H1 (cell line): ENCODE data around the gene STAT5A. TPM values are rescaled to one million over a fixed set of nuclear protein-coding genes. Genes with fewer than 3 reads are reported as not detected.

Experiments used
- CTCF ChIA-PET: fragments of 300-600 bp; sonication (Branson Sonifier 250); formaldehyde crosslinking; loops from one replicate; lab custom pipeline; 2021; ENCODE audit not compliant: partially characterized antibody; lab: Charles Lee
- POLR2A ChIA-PET: fragments of 300-600 bp; sonication (Branson Sonifier 250); formaldehyde crosslinking; loops from one replicate; lab custom pipeline; 2021; ENCODE audit warnings: inconsistent platforms; ENCODE audit not compliant: partially characterized antibody; lab: Charles Lee
- DNase-seq, 2 experiments: peaks; one replicate each; pipeline versions ENCODE4 v3.0.0 to v3.0.0-alpha.2; 2010 to 2022; ENCODE audit warnings: low spot score in 2 of 2, low read depth in 1 of 2, mixed read lengths in 1 of 2
- FAIRE-seq: peaks from 2 replicates; lab custom pipeline; 2011; peaks lifted over from hg19 to GRCh38; lab: Jason Lieb, UNC
- H2AFZ ChIP-seq: 2 replicates; pipeline ENCODE4 v1.8.1; 2012; ENCODE audit warnings: low read length, inconsistent platforms
- H2AK5ac ChIP-seq: 2 replicates; pipeline ENCODE4 v1.6.1; 2013; ENCODE audit warnings: low read depth, low read length
- H2BK120ac ChIP-seq: replicated peaks from 2 replicates; pipeline ENCODE3; 2013; ENCODE audit warnings: low read depth, low read length, inconsistent platforms
- H2BK12ac ChIP-seq: 2 replicates; pipeline ENCODE4 v1.6.1; 2013; ENCODE audit warnings: low read depth, low read length
- H2BK15ac ChIP-seq: 2 replicates; pipeline ENCODE4 v1.6.1; 2013; ENCODE audit warnings: low read length
- H2BK20ac ChIP-seq: 2 replicates; pipeline ENCODE4 v1.6.1; 2013; ENCODE audit warnings: low read length
- H2BK5ac ChIP-seq: 2 replicates; pipeline ENCODE4 v1.6.1; 2013; ENCODE audit warnings: low read depth, low read length
- H3K14ac ChIP-seq: 2 replicates; pipeline ENCODE4 v1.6.1; 2013; ENCODE audit warnings: inconsistent platforms; ENCODE audit not compliant: insufficient read length
- H3K18ac ChIP-seq: 2 replicates; pipeline ENCODE4 v1.6.1; 2013; ENCODE audit warnings: low read length; ENCODE audit errors: extremely low read depth
- H3K23ac ChIP-seq: 2 replicates; pipeline ENCODE4 v1.6.1; 2013; ENCODE audit warnings: inconsistent platforms; ENCODE audit not compliant: insufficient read length
- H3K23me2 ChIP-seq: 2 replicates; pipeline ENCODE4 v1.6.1; 2013; ENCODE audit warnings: low read depth, low read length
- H3K27ac ChIP-seq: 2 replicates; pipeline ENCODE4 v1.6.1; 2011; ENCODE audit warnings: low read depth, low read length, inconsistent platforms
- H3K27me3 ChIP-seq, 4 experiments: replicated peaks in 1 of 4; 1 replicate in 1 of 4; 2 replicates in 3 of 4; pipeline versions ENCODE4 v1.6.1 to v1.8.1; 2011 to 2013; ENCODE audit warnings: low read length in 3 of 4, mild to moderate bottlenecking in 3 of 4, inconsistent platforms in 2 of 4, mixed read lengths in 2 of 4, moderate library complexity in 1 of 4; ENCODE audit not compliant: control insufficient read depth in 3 of 4, insufficient read depth in 3 of 4; ENCODE audit errors: extremely low read depth in 1 of 4
- H3K36me3 ChIP-seq, 4 experiments: 2 replicates each; pipeline versions ENCODE4 v1.6.1 to v1.8.1; 2011 to 2013; ENCODE audit warnings: mild to moderate bottlenecking in 4 of 4, low read length in 3 of 4, moderate library complexity in 2 of 4, control low read depth in 1 of 4, inconsistent platforms in 1 of 4; ENCODE audit not compliant: insufficient read depth in 4 of 4, control insufficient read depth in 2 of 4
- H3K4ac ChIP-seq: replicated peaks from 2 replicates; pipeline ENCODE3; 2013; ENCODE audit warnings: low read length, low read depth, mixed read lengths, inconsistent platforms; ENCODE audit not compliant: insufficient read length
- H3K4me1 ChIP-seq, 4 experiments: replicated peaks in 1 of 4; 1 replicate in 1 of 4; 2 replicates in 3 of 4; pipeline versions ENCODE4 v1.6.1 to v1.8.1; 2011 to 2013; ENCODE audit warnings: low read length in 3 of 4, inconsistent platforms in 2 of 4, mixed read lengths in 1 of 4; ENCODE audit not compliant: insufficient read depth in 4 of 4, control insufficient read depth in 3 of 4
- H3K4me2 ChIP-seq, 2 experiments: 2 replicates each; pipeline versions ENCODE4 v1.6.1 to v1.8.1; 2011 to 2013; ENCODE audit warnings: low read depth in 2 of 2, low read length in 2 of 2, control low read depth in 1 of 2, inconsistent platforms in 1 of 2, mild to moderate bottlenecking in 1 of 2; ENCODE audit not compliant: insufficient read depth in 1 of 2
- H3K4me3 ChIP-seq, 4 experiments: fragments of 200-600, 300-600 bp in 1 of 4; sonication (generic), shearing (Covaris generic), sonication (Bioruptor Twin) in 1 of 4; 2 replicates each; pipeline versions ENCODE4 v1.5.1 to v1.8.1; 2011 to 2016; ENCODE audit warnings: low read length in 4 of 4, low read depth in 3 of 4, control low read depth in 2 of 4, inconsistent platforms in 2 of 4, mild to moderate bottlenecking in 2 of 4, mixed read lengths in 1 of 4, moderate library complexity in 1 of 4; ENCODE audit not compliant: insufficient read depth in 2 of 4; ENCODE audit errors: extremely low read depth in 1 of 4
- H3K56ac ChIP-seq: replicated peaks from 2 replicates; pipeline ENCODE3; 2013; ENCODE audit warnings: low read depth, mild to moderate bottlenecking, mixed read lengths, low read length, inconsistent platforms; ENCODE audit not compliant: insufficient read length
- H3K79me1 ChIP-seq: 2 replicates; pipeline ENCODE4 v1.6.1; 2013; ENCODE audit warnings: low read depth, low read length, control low read depth
- H3K79me2 ChIP-seq, 2 experiments: 2 replicates each; pipeline versions ENCODE4 v1.6.1 to v1.8.1; 2012 to 2013; ENCODE audit warnings: low read length in 2 of 2, mild to moderate bottlenecking in 2 of 2, inconsistent platforms in 1 of 2; ENCODE audit not compliant: insufficient read depth in 2 of 2, control insufficient read depth in 1 of 2
- H3K9ac ChIP-seq, 4 experiments: replicated peaks in 1 of 4; 1 replicate in 1 of 4; 2 replicates in 3 of 4; pipeline versions ENCODE4 v1.6.1 to v1.8.1; 2011 to 2013; ENCODE audit warnings: low read depth in 3 of 4, low read length in 3 of 4, control low read depth in 2 of 4, mild to moderate bottlenecking in 2 of 4, moderate library complexity in 2 of 4, inconsistent platforms in 1 of 4; ENCODE audit errors: extremely low read depth in 1 of 4
- H3K9me3 ChIP-seq, 2 experiments: 2 replicates each; pipeline versions ENCODE4 v1.6.1 to v1.8.1; 2012 to 2013; ENCODE audit warnings: mild to moderate bottlenecking in 2 of 2, moderate library complexity in 2 of 2, control low read depth in 1 of 2, inconsistent platforms in 1 of 2, low read depth in 1 of 2, low read length in 1 of 2, mixed read lengths in 1 of 2; ENCODE audit not compliant: insufficient read depth in 2 of 2
- H4K20me1 ChIP-seq, 2 experiments: replicated peaks in 1 of 2; 2 replicates each; pipeline versions ENCODE3 to v1.8.1; 2011 to 2013; ENCODE audit warnings: inconsistent platforms in 2 of 2, low read length in 2 of 2, mild to moderate bottlenecking in 1 of 2; ENCODE audit not compliant: insufficient read depth in 2 of 2, control insufficient read depth in 1 of 2
- H4K5ac ChIP-seq: 2 replicates; pipeline ENCODE4 v1.6.1; 2013; ENCODE audit warnings: low read length, low read depth, mixed read lengths, inconsistent platforms; ENCODE audit not compliant: insufficient read length
- H4K8ac ChIP-seq: 2 replicates; pipeline ENCODE4 v1.8.0; 2013; ENCODE audit warnings: mild to moderate bottlenecking, moderate library complexity, low read length, inconsistent platforms; ENCODE audit not compliant: insufficient read depth; ENCODE audit errors: extremely low read depth
- H4K91ac ChIP-seq: replicated peaks from 2 replicates; pipeline ENCODE3; 2013; ENCODE audit warnings: low read length, mixed read lengths, inconsistent platforms; ENCODE audit not compliant: insufficient read length
- CBX8 ChIP-seq: fragments of 300-800, 300-1000 bp; sonication (generic); IDR thresholded peaks from 2 replicates; pipeline ENCODE4 v1.7.1; 2016; ENCODE audit warnings: low read depth, low read length, borderline replicate concordance
- CHD2 ChIP-seq: IDR thresholded peaks from 2 replicates; pipeline ENCODE4 v1.6.1; 2012; ENCODE audit warnings: low read length, improper control_type of control experiment
- FOSL1 ChIP-seq: IDR thresholded peaks from 2 replicates; pipeline ENCODE4 v1.6.1; 2011; ENCODE audit warnings: mild to moderate bottlenecking, low read depth, low read length, moderate library complexity; ENCODE audit not compliant: insufficient read depth
- KDM4A ChIP-seq: IDR thresholded peaks from one replicate; pipeline ENCODE4 v1.7.1; 2012; ENCODE audit warnings: low read depth, mild to moderate bottlenecking, moderate library complexity, low read length, inconsistent platforms; ENCODE audit not compliant: severe bottlenecking
- RXRA ChIP-seq: IDR thresholded peaks from 2 replicates; pipeline ENCODE4 v1.6.1; 2011; ENCODE audit warnings: low read depth, mild to moderate bottlenecking, low read length, moderate library complexity; ENCODE audit not compliant: insufficient read depth
- WGBS, 2 experiments: shearing (Covaris generic) in 1 of 2; methylation state at CpG; one replicate each; pipeline versions ENCODE4 v1.1.6 to v1.1.7; 2013 to 2015; ENCODE audit warnings: low lambda C conversion rate in 2 of 2, mixed read lengths in 2 of 2, inconsistent platforms in 1 of 2, low coverage in 1 of 2, missing lambda C conversion rate in 1 of 2; ENCODE audit not compliant: insufficient replicate concordance in 2 of 2, insufficient coverage in 1 of 2, insufficient read length in 1 of 2; ENCODE audit errors: extremely low coverage in 1 of 2, missing lambda C conversion rate in 1 of 2; 5-methylcytosine and 5-hydroxymethylcytosine counted together
- polyA plus RNA-seq, 7 experiments: library from polyadenylated mRNA; depleted of rRNA in 3 of 7; stranded (reverse) in 5 of 7; unstranded in 2 of 7; fragments of >200 nt in 5 of 7; fragments of 200-250 nt in 2 of 7; gene quantifications; 1 replicate in 5 of 7; 2 replicates in 1 of 7; 4 replicates in 1 of 7; pipeline versions ENCODE4 v1.2.1 to v1.2.3, GENCODE V29; 2011 to 2013; ENCODE audit warnings: missing spikeins in 2 of 7, mixed read lengths in 2 of 7
- total RNA-seq: library from RNA; stranded (reverse); fragmentation: NEBNext Ultra II Directional; extraction: Animal tissue kit (Norgen Biotek cat#: 25700); gene quantifications from 2 replicates; pipeline ENCODE4 v1.2.1, GENCODE V29; 2021
- TF ChIP-seq, protein P1 (sequence below): IDR thresholded peaks from 2 replicates; pipeline ENCODE4 v1.6.1; 2012; ENCODE audit warnings: inconsistent platforms

STAT5A gene
- total and polyA plus RNA-seq, 2 of the 8 experiments (the other 6 are each of a cell fraction or from before 2014, with no cell fraction given), result 4.2 to 5.4 TPM

DNA sequence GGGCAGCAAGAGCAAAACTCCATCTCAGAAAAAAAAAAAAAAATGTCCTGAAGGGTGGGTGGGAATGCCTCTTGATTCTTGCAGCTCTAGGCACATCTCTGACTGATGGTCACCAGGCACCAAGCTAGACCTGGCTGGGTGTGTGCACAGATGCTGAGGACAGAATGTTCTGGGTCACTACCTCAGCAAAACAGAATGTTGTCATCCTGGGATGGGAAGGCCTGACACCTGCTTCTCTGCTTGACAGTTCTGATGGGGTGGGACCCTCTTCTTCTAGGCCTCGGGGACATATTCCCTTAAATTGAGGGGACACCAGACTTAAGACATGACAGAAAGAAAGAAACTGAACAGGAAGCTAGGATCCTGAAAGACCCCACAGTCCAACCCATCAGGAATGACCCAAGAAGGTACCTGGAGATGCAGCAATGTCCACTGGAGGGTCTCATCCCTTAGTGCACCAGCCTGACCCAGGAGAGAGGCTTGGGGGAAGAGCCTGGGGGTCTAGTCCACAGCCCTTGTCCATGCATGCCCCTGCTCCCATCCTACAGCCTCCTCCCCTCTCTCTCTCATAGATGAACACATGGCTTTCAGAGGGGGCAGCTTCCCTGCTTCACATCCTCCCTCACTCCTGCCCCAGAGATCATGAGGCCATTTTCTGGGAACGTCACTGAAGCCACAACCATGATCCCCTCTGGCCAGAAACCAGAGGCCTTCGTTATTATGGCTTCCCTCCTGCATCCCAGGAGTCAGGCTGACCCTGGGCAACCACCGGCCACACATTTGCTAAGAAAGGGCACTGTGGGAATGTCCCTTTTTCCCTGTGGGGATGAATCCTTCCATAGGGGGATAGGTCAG lies 8.3 kb upstream of the STAT5A start:
- Histone ChIP-seq H3K9ac (no peak overlapping the region), H3K27me3 (peaks cover 0 to 4% (median 2%) of the 10 kb centered on the region in 4 experiments; a peak in 1 of 7 replicates), H3K4me1 (peaks cover under 1 to 12% (median 10%) of the 10 kb centered on the region in 4 experiments), H2BK5ac (no peak overlapping the region), H4K91ac (no peak overlapping the region), H3K4ac (no peak overlapping the region)
- TF ChIP-seq RXRA (no peak), CBX8 (no peak), FOSL1 (no peak), CHD2 (no peak), KDM4A (no peak)
- TF ChIP-seq, protein P1, sequence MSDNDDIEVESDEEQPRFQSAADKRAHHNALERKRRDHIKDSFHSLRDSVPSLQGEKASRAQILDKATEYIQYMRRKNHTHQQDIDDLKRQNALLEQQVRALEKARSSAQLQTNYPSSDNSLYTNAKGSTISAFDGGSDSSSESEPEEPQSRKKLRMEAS, result no peak
- TF ChIP-seq, all 59 proteins: peak for 0
- H4K8ac ChIP-seq, result no peak overlapping the region; the same call in 1 of the 2 replicates
- no peaks in the 10 kb centered on the region for H3K36me3 ChIP-seq
- H3K79me1 ChIP-seq, result peaks cover under 1% of the 10 kb centered on the region; the same call in 1 of the 2 replicates
- H4K20me1 ChIP-seq, result no peaks in the 10 kb centered on the region
- no peak overlapping the region for H3K18ac ChIP-seq
- no peak overlapping the region for H3K56ac ChIP-seq
- WGBS, 2 experiments, result 84% methylated on average over 4 of the region's 4 CpGs; no CpG with 5 or more reads in 1 of the 2 experiments
- H2BK12ac ChIP-seq, result no peak overlapping the region
- H3K9me3 ChIP-seq, result no peaks in the 10 kb centered on the region
- H4K5ac ChIP-seq, result no peak overlapping the region
- peaks cover 5% of the 10 kb centered on the region; the same call in 1 of the 2 replicates for H3K23me2 ChIP-seq
- no peak overlapping the region; the same call in 1 of the 2 replicates for H2AK5ac ChIP-seq
- no peak overlapping the region for H3K14ac ChIP-seq
- no peak overlapping the region for H2AFZ ChIP-seq
- FAIRE-seq, result no peak
- peaks cover 0 to 3% of the 10 kb centered on the region in 2 experiments; a peak in 1 of 4 replicates for H3K79me2 ChIP-seq
- H3K27ac ChIP-seq, result no peak overlapping the region
- no peak overlapping the region for H2BK20ac ChIP-seq
- H2BK15ac ChIP-seq, result 0 out of 2 replicates have a peak overlapping the region, but pooled peaks have one; percentile 3
- H2BK120ac ChIP-seq, result no peak overlapping the region
- no peak overlapping the region for H3K23ac ChIP-seq
- no peak for DNase-seq
- no peak overlapping the region for H3K4me3 ChIP-seq
- H3K4me2 ChIP-seq, result no peak overlapping the region
- ChIA-PET CTCF (interaction anchor here (0.6 to 1.4 kb wide), 4 partner anchors 9 to 731 kb away, joined by 3 to 5 read pairs (median 4); no protein-coding TSS in a partner anchor), POLR2A (no interaction called here)
